CD4-positive, alpha-beta T cell (primary cell): Measurements from ENCODE around the gene FAT4. TPM values are rescaled to one million over a fixed set of nuclear protein-coding genes. Genes with fewer than 3 reads are reported as not detected.

Source experiments
- ATAC-seq: fragments of 200-7000 bp; cut with Tn5 transposase; one replicate; pipeline ENCODE4 v1.10.0; 2022; ENCODE audit warnings: mild to moderate bottlenecking; ENCODE audit not compliant: poor library complexity
- CTCF ChIA-PET: fragments of 350-600 bp; sonication (Branson Sonifier 250); formaldehyde crosslinking; loops from one replicate; lab custom pipeline; 2021; ENCODE audit warnings: antibody characterized with exemption, inconsistent platforms; lab: Charles Lee
- POLR2A ChIA-PET: fragments of 350-600 bp; sonication (Branson Sonifier 250); formaldehyde crosslinking; loops from one replicate; lab custom pipeline; 2021; ENCODE audit warnings: antibody characterized with exemption, inconsistent platforms; lab: Charles Lee
- DNase-seq, 14 experiments: peaks; one replicate each; pipeline ENCODE4 v3.0.0-alpha.2; 2013 to 2020; ENCODE audit warnings: mixed read lengths in 2 of 14
- H3K27ac ChIP-seq, 2 donors: one replicate each; pipeline versions ENCODE4 v1.5.1 to v1.7.0; 2013; ENCODE audit warnings: low read length in 2 of 2, low read depth in 1 of 2, mild to moderate bottlenecking in 1 of 2
- H3K27me3 ChIP-seq, 2 experiments: 1 replicate in 1 of 2; 2 replicates in 1 of 2; pipeline versions ENCODE4 v1.6.1 to v1.7.0; 2013; ENCODE audit warnings: low read length in 2 of 2, control low read depth in 1 of 2, mild to moderate bottlenecking in 1 of 2, moderate library complexity in 1 of 2; ENCODE audit not compliant: insufficient read depth in 2 of 2, control insufficient read depth in 1 of 2
- H3K36me3 ChIP-seq: one replicate; pipeline ENCODE4 v1.6.1; 2013; ENCODE audit warnings: low read length, control low read depth; ENCODE audit not compliant: insufficient read depth
- H3K4me1 ChIP-seq: one replicate; pipeline ENCODE4 v1.6.1; 2013; ENCODE audit warnings: low read length, control low read depth; ENCODE audit not compliant: insufficient read depth
- H3K4me3 ChIP-seq: one replicate; pipeline ENCODE4 v1.5.1; 2013; ENCODE audit warnings: mild to moderate bottlenecking, low read length, moderate library complexity
- H3K9me3 ChIP-seq, 2 experiments: 1 replicate in 1 of 2; 2 replicates in 1 of 2; pipeline versions ENCODE4 v1.6.1 to v1.7.0; 2013; ENCODE audit warnings: low read length in 2 of 2, mild to moderate bottlenecking in 2 of 2, control low read depth in 1 of 2, moderate library complexity in 1 of 2; ENCODE audit not compliant: control insufficient read depth in 1 of 2, insufficient read depth in 1 of 2
- H3K27ac Mint-ChIP-seq: one replicate; pipeline ENCODE4 v1.8.0; 2020; ENCODE audit warnings: mixed read lengths
- H3K27me3 Mint-ChIP-seq: one replicate; pipeline ENCODE4 v1.8.0; 2021; ENCODE audit warnings: mixed read lengths
- H3K36me3 Mint-ChIP-seq: one replicate; pipeline ENCODE4 v1.8.0; 2021; ENCODE audit warnings: low read depth, mixed read lengths
- H3K4me1 Mint-ChIP-seq: one replicate; pipeline ENCODE4 v1.8.0; 2021; ENCODE audit warnings: low read depth, mixed read lengths
- H3K4me3 Mint-ChIP-seq: one replicate; pipeline ENCODE4 v1.8.0; 2020; ENCODE audit warnings: mild to moderate bottlenecking, mixed read lengths
- H3K9me3 Mint-ChIP-seq: one replicate; pipeline ENCODE4 v1.8.0; 2020; ENCODE audit warnings: mixed read lengths
- CTCF ChIP-seq: fragments of 200-600 bp; IDR thresholded peaks from one replicate; pipeline ENCODE4 v1.8.0; 2022; ENCODE audit warnings: antibody characterized with exemption, mild to moderate bottlenecking
- intact Hi-C, 2 experiments: fragments of 100-400 bp; cut with DNase I in 1 of 2; cut with micrococcal nuclease in 1 of 2; formaldehyde crosslinking; loops; one replicate each; pipeline versions ENCODE4 v1.15.1 to v1.9.0; 2023 to 2025; cut with DNase I, micrococcal nuclease
- total RNA-seq, 174 experiments: library from RNA in 2 of 174; stranded (reverse) in 2 of 174; gene quantifications; one replicate each; pipeline ENCODE4 v1.2.3 and lab custom pipeline; 2021 to 2026

Gene FAT4
- total RNA-seq, 2 experiments from 2014 or later = not detected

GRCh38 chr4:125317525-125317877, 2.7 kb downstream of the FAT4 start:
- Mint-ChIP-seq H3K4me1 (peaks cover 25% of the 10 kb centered on the region), H3K4me3 (peak overlapping the region; percentile 66), H3K27ac (no peak overlapping the region), H3K9me3 (no peaks in the 10 kb centered on the region), H3K27me3 (peaks cover 76% of the 10 kb centered on the region), H3K36me3 (no peaks in the 10 kb centered on the region)
- no peak for DNase-seq
- H3K27ac ChIP-seq = no peak overlapping the region
- H3K4me3 ChIP-seq = no peak overlapping the region
- peaks cover 55 to 64% of the 10 kb centered on the region in 2 experiments for H3K27me3 ChIP-seq
- POLR2A ChIA-PET = no interaction called here
- H3K36me3 ChIP-seq = no peaks in the 10 kb centered on the region
- CTCF ChIA-PET = no interaction called here
- no peak for ATAC-seq
- peaks cover 34% of the 10 kb centered on the region for H3K4me1 ChIP-seq
- no peak for TF ChIP-seq CTCF
- intact Hi-C loops = no loop called here
- peaks cover 0 to 30% of the 10 kb centered on the region in 2 experiments for H3K9me3 ChIP-seq

GRCh38 chr4:125319311-125319710, 4.6 kb downstream of the FAT4 start:
- DNase-seq (no peak), ATAC-seq (no peak)
- H3K36me3 Mint-ChIP-seq = no peaks in the 10 kb centered on the region
- intact Hi-C loops = no loop called here
- H3K4me1 Mint-ChIP-seq = peaks cover 21% of the 10 kb centered on the region
- POLR2A ChIA-PET = no interaction called here
- no peaks in the 10 kb centered on the region for H3K9me3 Mint-ChIP-seq
- no peak overlapping the region for H3K27ac ChIP-seq
- H3K27me3 Mint-ChIP-seq = peaks cover 60% of the 10 kb centered on the region
- H3K36me3 ChIP-seq = no peaks in the 10 kb centered on the region
- H3K4me3 Mint-ChIP-seq = no peak overlapping the region
- peaks cover 0 to 30% of the 10 kb centered on the region in 2 experiments for H3K9me3 ChIP-seq
- CTCF ChIA-PET = no interaction called here
- H3K4me1 ChIP-seq = peaks cover 30% of the 10 kb centered on the region
- no peak overlapping the region for H3K4me3 ChIP-seq
- TF ChIP-seq CTCF = no peak
- H3K27ac Mint-ChIP-seq = no peak overlapping the region
- peaks cover 46 to 49% of the 10 kb centered on the region in 2 experiments for H3K27me3 ChIP-seq

GRCh38 chr4:125321709-125322365, 7.1 kb downstream of the FAT4 start:
- H3K4me1 ChIP-seq = peaks cover 5% of the 10 kb centered on the region
- no peak overlapping the region for H3K4me3 ChIP-seq
- CTCF ChIA-PET = no interaction called here
- H3K27me3 ChIP-seq = peaks cover 22 to 25% of the 10 kb centered on the region in 2 experiments
- H3K4me3 Mint-ChIP-seq = no peak overlapping the region
- no peaks in the 10 kb centered on the region for H3K36me3 Mint-ChIP-seq
- intact Hi-C loops = no loop called here
- TF ChIP-seq CTCF = no peak
- H3K4me1 Mint-ChIP-seq = no peaks in the 10 kb centered on the region
- no peak for ATAC-seq
- POLR2A ChIA-PET = no interaction called here
- peaks cover 36% of the 10 kb centered on the region for H3K27me3 Mint-ChIP-seq
- DNase-seq = no peak
- H3K27ac ChIP-seq = no peak overlapping the region
- no peaks in the 10 kb centered on the region for H3K36me3 ChIP-seq
- no peak overlapping the region for H3K27ac Mint-ChIP-seq
- no peaks in the 10 kb centered on the region for H3K9me3 Mint-ChIP-seq
- peaks cover 0 to 12% of the 10 kb centered on the region in 2 experiments for H3K9me3 ChIP-seq
